ENCODE results near the gene WWTR1.

Gene WWTR1

DNA sequence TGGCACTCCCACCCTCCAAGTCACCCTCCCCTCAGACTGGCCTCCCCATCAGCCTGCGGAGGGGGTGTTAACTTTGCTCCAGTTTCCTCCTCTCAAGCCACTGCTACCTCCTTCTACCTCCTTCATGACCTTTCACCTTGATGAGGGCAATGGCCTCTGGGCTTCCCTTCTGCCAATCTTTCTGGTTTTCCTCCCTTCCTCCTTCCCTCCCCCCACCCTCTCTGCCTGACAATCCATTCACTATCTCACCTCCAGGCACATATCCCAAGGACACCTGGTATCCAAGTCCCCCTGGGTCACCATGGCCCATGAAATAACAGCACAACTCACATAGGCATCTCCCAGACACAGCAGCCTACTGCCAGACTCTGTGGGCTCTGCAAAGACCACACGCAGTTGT, 80.0 kb downstream of the WWTR1 start:
- in situ Hi-C loops (cut with MboI; ENCODE audit: low pct_unique_long_range_greater_than_20kb, low sequenced_read_pairs, unreplicated experiment) = no loop called here
- TF ChIP-seq, protein P1, sequence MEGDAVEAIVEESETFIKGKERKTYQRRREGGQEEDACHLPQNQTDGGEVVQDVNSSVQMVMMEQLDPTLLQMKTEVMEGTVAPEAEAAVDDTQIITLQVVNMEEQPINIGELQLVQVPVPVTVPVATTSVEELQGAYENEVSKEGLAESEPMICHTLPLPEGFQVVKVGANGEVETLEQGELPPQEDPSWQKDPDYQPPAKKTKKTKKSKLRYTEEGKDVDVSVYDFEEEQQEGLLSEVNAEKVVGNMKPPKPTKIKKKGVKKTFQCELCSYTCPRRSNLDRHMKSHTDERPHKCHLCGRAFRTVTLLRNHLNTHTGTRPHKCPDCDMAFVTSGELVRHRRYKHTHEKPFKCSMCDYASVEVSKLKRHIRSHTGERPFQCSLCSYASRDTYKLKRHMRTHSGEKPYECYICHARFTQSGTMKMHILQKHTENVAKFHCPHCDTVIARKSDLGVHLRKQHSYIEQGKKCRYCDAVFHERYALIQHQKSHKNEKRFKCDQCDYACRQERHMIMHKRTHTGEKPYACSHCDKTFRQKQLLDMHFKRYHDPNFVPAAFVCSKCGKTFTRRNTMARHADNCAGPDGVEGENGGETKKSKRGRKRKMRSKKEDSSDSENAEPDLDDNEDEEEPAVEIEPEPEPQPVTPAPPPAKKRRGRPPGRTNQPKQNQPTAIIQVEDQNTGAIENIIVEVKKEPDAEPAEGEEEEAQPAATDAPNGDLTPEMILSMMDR (IDR thresholded peaks at IDR 0.05; ENCODE audit: extremely low read depth, insufficient read depth, missing control alignments) = no peak
- DNase-seq (ENCODE audit: low spot score) = no peak

DNA sequence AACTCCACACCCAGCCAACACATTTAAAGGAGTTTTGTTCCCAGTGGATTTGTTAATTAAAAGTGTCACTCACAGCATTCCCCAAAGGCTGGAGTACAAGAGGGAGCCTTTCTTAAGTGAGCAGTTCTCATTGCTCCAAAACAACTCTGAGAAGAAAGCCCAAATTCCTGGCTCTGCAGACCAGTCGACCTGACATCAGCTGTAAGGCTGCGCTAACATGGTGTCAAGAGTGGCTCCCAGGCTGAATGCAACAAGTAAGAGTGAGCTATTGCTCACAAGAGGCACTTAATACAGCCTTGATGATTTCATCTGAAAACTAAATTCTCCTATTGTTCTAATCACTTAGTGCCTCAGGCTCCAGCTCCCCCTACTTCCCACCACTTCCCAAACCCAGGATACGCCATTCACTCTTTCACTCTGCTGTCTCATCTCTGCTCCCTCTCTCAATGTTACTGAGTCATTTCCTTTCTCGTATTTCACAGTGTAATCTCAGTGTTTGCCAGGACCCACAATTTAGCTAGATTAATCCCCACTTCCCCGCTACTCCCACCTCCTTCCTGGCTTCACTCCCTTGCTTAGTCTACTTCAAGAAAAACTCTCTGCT, 81.8 kb downstream of the WWTR1 start:
- in situ Hi-C loops (cut with MboI; ENCODE audit: low pct_unique_long_range_greater_than_20kb, low sequenced_read_pairs, unreplicated experiment) = no loop called here
- no peak for DNase-seq (ENCODE audit: low spot score)
- TF ChIP-seq, protein P1 (IDR thresholded peaks at IDR 0.05; ENCODE audit: extremely low read depth, insufficient read depth, missing control alignments) = no peak

DNA sequence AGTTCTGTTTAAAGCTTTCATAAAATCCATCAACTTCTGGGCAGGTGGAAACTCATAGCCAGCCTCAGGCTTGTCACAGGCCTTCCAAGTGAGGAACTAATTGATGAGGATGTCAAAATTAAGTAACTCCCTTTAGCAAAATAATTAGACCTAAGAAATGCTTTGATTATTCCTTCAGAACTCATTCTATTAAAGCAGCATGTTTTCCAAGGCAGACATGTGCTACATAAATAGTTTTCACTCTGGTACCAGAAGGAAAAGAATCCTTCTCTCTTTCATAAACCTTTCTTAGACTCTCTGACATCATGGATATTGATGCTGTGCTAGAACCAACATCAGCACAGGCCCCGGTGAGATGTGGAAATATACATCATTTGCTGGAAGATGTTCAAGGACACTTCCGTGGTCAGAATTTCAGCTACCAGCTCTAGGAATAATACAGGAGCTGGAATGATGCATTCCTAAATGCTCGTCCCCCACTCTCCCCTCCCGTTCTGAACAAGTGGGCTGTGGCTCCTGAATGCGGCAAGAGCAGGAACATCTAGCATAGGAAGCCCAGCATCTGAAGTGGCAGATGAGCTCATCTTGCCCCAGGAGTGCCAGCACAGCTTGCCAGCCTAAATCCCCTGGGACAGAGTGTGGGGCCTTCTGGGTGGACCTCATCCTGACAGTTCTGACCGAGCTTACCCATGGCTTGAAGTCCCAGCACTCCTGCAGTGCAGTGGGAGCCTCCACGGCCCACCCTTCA, 82.4 kb downstream of the WWTR1 start:
- TF ChIP-seq, protein P1 (IDR thresholded peaks at IDR 0.05; ENCODE audit: extremely low read depth, insufficient read depth, missing control alignments) = no peak
- DNase-seq (ENCODE audit: low spot score) = no peak
- in situ Hi-C loops (cut with MboI; ENCODE audit: low pct_unique_long_range_greater_than_20kb, low sequenced_read_pairs, unreplicated experiment) = no loop called here

DNA sequence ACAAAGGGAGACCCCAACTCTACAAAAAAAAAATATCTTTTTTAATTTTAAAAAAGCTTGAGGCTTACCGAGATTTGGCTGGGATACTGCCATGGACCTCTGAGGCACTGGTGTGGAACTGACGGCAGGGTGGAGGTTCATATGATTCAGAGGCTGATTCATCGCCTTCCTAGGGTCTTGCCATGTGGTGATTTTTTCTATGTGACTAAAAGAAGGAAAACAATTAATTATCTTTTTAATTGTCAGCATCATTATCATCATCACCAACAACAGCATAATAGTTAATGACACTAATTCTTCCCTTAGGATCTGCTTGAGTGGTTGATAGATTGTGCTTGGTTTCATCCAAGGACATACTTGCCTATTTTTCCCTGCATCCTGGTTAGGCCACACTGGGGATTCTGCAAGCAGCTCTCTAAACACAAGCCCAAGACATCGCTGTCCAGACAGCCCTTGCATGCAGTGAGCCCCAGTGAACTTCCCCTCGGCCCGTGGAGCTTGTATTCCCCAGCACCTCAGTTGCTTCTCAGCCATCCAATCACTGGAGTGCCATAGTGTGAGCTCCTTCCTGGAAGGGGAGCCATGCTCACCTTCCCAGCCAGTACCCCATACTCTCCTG, 84.9 kb downstream of the WWTR1 start:
- TF ChIP-seq, protein P1 (IDR thresholded peaks at IDR 0.05; ENCODE audit: extremely low read depth, insufficient read depth, missing control alignments) = no peak
- in situ Hi-C loops (cut with MboI; ENCODE audit: low pct_unique_long_range_greater_than_20kb, low sequenced_read_pairs, unreplicated experiment) = no loop called here
- no peak for DNase-seq (ENCODE audit: low spot score)

DNA sequence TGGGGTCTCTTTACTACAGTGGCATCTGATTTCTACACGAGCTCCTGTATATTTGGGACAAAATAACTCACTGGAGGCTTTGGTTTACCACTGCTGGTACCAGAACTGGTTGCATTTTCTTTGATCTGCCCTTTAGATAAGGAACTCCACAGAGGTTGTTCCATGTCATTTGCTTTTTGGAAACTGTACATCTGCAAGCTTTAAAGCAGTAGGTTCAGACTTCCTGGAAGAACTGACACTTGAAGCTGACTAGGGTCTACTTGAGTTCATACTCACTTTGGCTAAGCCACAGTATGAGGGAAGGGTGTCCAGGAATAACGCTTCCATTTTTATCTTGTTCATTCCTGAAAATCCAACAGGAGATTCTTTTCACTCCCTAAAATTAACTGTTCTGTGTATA, 86.4 kb downstream of the WWTR1 start:
- TF ChIP-seq, protein P1 (IDR thresholded peaks at IDR 0.05; ENCODE audit: extremely low read depth, insufficient read depth, missing control alignments) = no peak
- in situ Hi-C loops (cut with MboI; ENCODE audit: low pct_unique_long_range_greater_than_20kb, low sequenced_read_pairs, unreplicated experiment) = no loop called here
- no peak for DNase-seq (ENCODE audit: low spot score)

DNA sequence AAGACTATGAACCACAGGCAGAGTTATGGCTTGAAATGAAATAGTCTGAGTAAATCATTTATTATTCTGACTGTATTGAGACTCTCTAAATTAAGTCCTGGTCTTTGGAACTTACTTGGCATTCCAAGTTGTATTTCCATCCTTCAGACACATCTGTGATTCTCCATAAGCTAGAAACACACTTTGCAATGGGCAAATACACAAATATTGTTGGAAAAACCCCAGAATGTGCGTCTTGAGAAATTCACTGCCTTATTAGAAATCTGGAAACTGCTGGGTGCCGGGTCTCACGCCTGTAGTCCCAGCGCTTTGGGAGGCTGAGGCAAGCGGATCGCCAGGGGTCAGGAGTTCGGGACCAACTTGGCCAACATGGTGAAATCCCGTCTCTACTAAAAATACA, 87.8 kb downstream of the WWTR1 start:
- in situ Hi-C loops (cut with MboI; ENCODE audit: low pct_unique_long_range_greater_than_20kb, low sequenced_read_pairs, unreplicated experiment) = no loop called here
- DNase-seq (ENCODE audit: low spot score) = no peak
- TF ChIP-seq, protein P1 (IDR thresholded peaks at IDR 0.05; ENCODE audit: extremely low read depth, insufficient read depth, missing control alignments) = no peak

Data from GM13977 (cell line).